Islet precursor cell (in vitro differentiated cells): ENCODE measurements around the gene ANKS1A.
"Not testable (repeated sequence)": the region's sequence is repeated elsewhere in the genome, so short reads cannot be mapped to it uniquely, and the experiment has no call there.

ENCODE experiments used
- DNase-seq: peaks from one replicate; pipeline ENCODE4 v3.0.0-alpha.2; 2018

ANKS1A gene

GRCh38 chr6:35128496-35128895 lies 239.4 kb downstream of the ANKS1A start:
- no peak for DNase-seq

- DNase-seq, result no peak
Measured at GRCh38 chr6:35136185-35136584, 247.1 kb downstream of the ANKS1A start.

GRCh38 chr6:35138191-35138590 lies 249.1 kb downstream of the ANKS1A start:
- DNase-seq, result not testable (repeated sequence)

GRCh38 chr6:35139470-35139869 lies 250.4 kb downstream of the ANKS1A start:
- DNase-seq, result no peak

GRCh38 chr6:35139924-35140638 lies 251.0 kb downstream of the ANKS1A start:
- no peak for DNase-seq

- DNase-seq, result no peak
Measured at GRCh38 chr6:35140639-35141006, 251.6 kb downstream of the ANKS1A start.
